ENCODE results near the gene SEH1L.
A peak's percentile ranks its signal among the peaks of the same experiment; 100 is the strongest.
"Not testable (repeated sequence)": the region's sequence is repeated elsewhere in the genome, so short reads cannot be mapped to it uniquely, and the experiment has no call there.

Gene SEH1L

GRCh38 chr18:12991821-12992179, 44.0 kb downstream of the SEH1L start:
- TF ChIP-seq CTCF (IDR thresholded peaks at IDR 0.05; ENCODE audit: low read depth, low read length): no peak
- peak overlapping the region; percentile 81 to 95 for H3K4me3 ChIP-seq (replicated peaks in 1 of 2; ENCODE audit: low read depth in 2 of 2, low read length in 2 of 2)

GRCh38 chr18:12993439-12993838, 45.6 kb downstream of the SEH1L start:
- no peak for DNase-seq (ENCODE audit: low read depth in 2 of 2)
- TF ChIP-seq CTCF (IDR thresholded peaks at IDR 0.05; ENCODE audit: low read depth, low read length): no peak
- H3K4me3 ChIP-seq (replicated peaks in 1 of 2; ENCODE audit: low read depth in 2 of 2, low read length in 2 of 2): no peak overlapping the region

More at GRCh38 chr18:12991821-12992179, 44.0 kb downstream of the SEH1L start:
- no peak for DNase-seq (ENCODE audit: low read depth in 2 of 2)

- no peak for TF ChIP-seq CTCF (IDR thresholded peaks at IDR 0.05; ENCODE audit: low read depth, low read length)
- H3K4me3 ChIP-seq (replicated peaks in 1 of 2; ENCODE audit: low read depth in 2 of 2, low read length in 2 of 2): no peak overlapping the region
- no peak for DNase-seq (ENCODE audit: low read depth in 2 of 2)
Measured at GRCh38 chr18:12995424-12995823, 47.6 kb downstream of the SEH1L start.

- no peak for DNase-seq (ENCODE audit: low read depth in 2 of 2)
- H3K4me3 ChIP-seq (replicated peaks in 1 of 2; ENCODE audit: low read depth in 2 of 2, low read length in 2 of 2): no peak overlapping the region
- TF ChIP-seq CTCF (IDR thresholded peaks at IDR 0.05; ENCODE audit: low read depth, low read length): no peak
Measured at GRCh38 chr18:12995952-12996477, 48.2 kb downstream of the SEH1L start.

GRCh38 chr18:12996661-12997292, 49.0 kb downstream of the SEH1L start:
- TF ChIP-seq CTCF (IDR thresholded peaks at IDR 0.05; ENCODE audit: low read depth, low read length): no peak
- H3K4me3 ChIP-seq (replicated peaks in 1 of 2; ENCODE audit: low read depth in 2 of 2, low read length in 2 of 2): no peak overlapping the region
- no peak for DNase-seq (ENCODE audit: low read depth in 2 of 2)

- DNase-seq (ENCODE audit: low read depth in 2 of 2); H3K4me3 ChIP-seq (replicated peaks in 1 of 2; ENCODE audit: low read depth in 2 of 2, low read length in 2 of 2): not testable (repeated sequence)
Measured at GRCh38 chr18:12997330-12997729, 49.5 kb downstream of the SEH1L start.

GRCh38 chr18:12998332-12999060, 50.7 kb downstream of the SEH1L start:
- DNase-seq (ENCODE audit: low read depth in 2 of 2): no peak
- no peak for TF ChIP-seq CTCF (IDR thresholded peaks at IDR 0.05; ENCODE audit: low read depth, low read length)
- H3K4me3 ChIP-seq (replicated peaks in 1 of 2; ENCODE audit: low read depth in 2 of 2, low read length in 2 of 2): no peak overlapping the region

Data from cardiac fibroblast (primary cell).